Activated CD4-positive, alpha-beta memory T cell treated with anti-CD3 and anti-CD28 coated beads for 36 hours (primary cell): ENCODE measurements around the gene TCHH. TPM values are rescaled to one million over a fixed set of nuclear protein-coding genes. Genes with fewer than 3 reads are reported as not detected.

Experiments
- total RNA-seq, 2 experiments: library from RNA; stranded (reverse); gene quantifications; one replicate each; pipeline ENCODE4 v1.2.3, GENCODE V29; 2021

TCHH gene
- total RNA-seq, 2 experiments from 2014 or later, result not detected

Other genes with a start within 250 kb of the TCHH start
- gene THEM4, start 205.9 kb downstream of the TCHH start, total RNA-seq, result 10 to 100 TPM; 19.6 to 24.9 TPM
- 100 to 1,000 TPM; 257 to 270 TPM for gene S100A10, start 121.6 kb downstream of the TCHH start, total RNA-seq
- 100 to 1,000 TPM; 460 to 477 TPM for gene S100A11, start 78.4 kb downstream of the TCHH start, total RNA-seq
- not detected for gene TCHHL1, start 26.4 kb downstream of the TCHH start, total RNA-seq
- not detected for gene RPTN, start 43.8 kb upstream of the TCHH start, total RNA-seq
- not detected for gene HRNR, start 108.7 kb upstream of the TCHH start, total RNA-seq
- not detected for gene FLG, start 209.8 kb upstream of the TCHH start, total RNA-seq
- gene FLG2, start 244.6 kb upstream of the TCHH start, total RNA-seq, result not detected